K562 (cell line): ENCODE data around the gene CHN2. TPM values are rescaled to one million over a fixed set of nuclear protein-coding genes. Genes with fewer than 3 reads are reported as not detected.

ENCODE experiments used
- ATAC-seq: fragments of 200-7000 bp; cut with Tn5 transposase; 3 replicates; pipeline ENCODE4 v1.9.1; 2020; ENCODE audit warnings: moderate library complexity
- BruUV-seq: library from RNA; stranded (reverse); fragments of 400-500 nt; replicated peaks from 2 replicates; lab custom pipeline; 2021; lab: Mats Ljungman, UMichigan
- CTCF ChIA-PET: fragments of 300-600 bp; formaldehyde crosslinking; extraction: SDS; loops from one replicate; lab custom pipeline; 2021; ENCODE audit warnings: low intra/inter-chr PET ratio; lab: Yijun Ruan, JAX
- POLR2A ChIA-PET: fragments of 300-600, 350-650 bp; sonication (Branson Sonifier 250); formaldehyde crosslinking; extraction: SDS; loops from one replicate; lab custom pipeline; 2021; ENCODE audit warnings: antibody characterized with exemption, inconsistent platforms; lab: Yijun Ruan, JAX
- DNase-seq, 4 experiments: peaks; one replicate each; pipeline versions ENCODE4 v3.0.0 to v3.0.0-alpha.2; 2011 to 2018; ENCODE audit warnings: low spot score in 3 of 4, mixed read lengths in 3 of 4; ENCODE audit errors: extremely low read depth in 1 of 4
- FAIRE-seq: peaks from 2 replicates; lab custom pipeline; 2011; peaks lifted over from hg19 to GRCh38; lab: Jason Lieb, UNC
- H2AFZ ChIP-seq: 2 replicates; pipeline ENCODE4 v1.6.0; 2011; ENCODE audit warnings: low read depth, low read length, control low read depth, inconsistent platforms
- H3K27ac ChIP-seq: fragments of 200-600 bp; 3 replicates; pipeline ENCODE4 v1.8.0; 2011; ENCODE audit warnings: low read depth, mild to moderate bottlenecking, control low read depth, inconsistent platforms, low read length, moderate library complexity, mixed read lengths; ENCODE audit errors: extremely low read depth
- H3K27me3 ChIP-seq, 2 experiments: fragments of 300-600 bp in 1 of 2; 2 replicates in 1 of 2; 3 replicates in 1 of 2; pipeline versions ENCODE4 v1.6.0 to v1.8.0; 2011; ENCODE audit warnings: inconsistent platforms in 2 of 2, low read length in 2 of 2, mild to moderate bottlenecking in 1 of 2, mixed read lengths in 1 of 2, moderate library complexity in 1 of 2; ENCODE audit not compliant: control insufficient read depth in 2 of 2, insufficient read depth in 2 of 2
- H3K36me3 ChIP-seq: fragments of 300-600 bp; 3 replicates; pipeline ENCODE4 v1.8.0; 2011; ENCODE audit warnings: mild to moderate bottlenecking, low read length, inconsistent platforms; ENCODE audit not compliant: control insufficient read depth, insufficient read depth
- H3K4me1 ChIP-seq, 2 experiments: fragments of 200-600 bp in 1 of 2; replicated peaks in 1 of 2; 2 replicates in 1 of 2; 3 replicates in 1 of 2; pipeline versions ENCODE4 v1.5.1 to v1.8.0; 2011; ENCODE audit warnings: inconsistent platforms in 2 of 2, low read length in 2 of 2, mild to moderate bottlenecking in 1 of 2, mixed read lengths in 1 of 2, moderate library complexity in 1 of 2; ENCODE audit not compliant: control insufficient read depth in 2 of 2, insufficient read depth in 2 of 2
- H3K4me2 ChIP-seq: 2 replicates; pipeline ENCODE4 v1.6.1; 2011; ENCODE audit warnings: low read length, control low read depth, inconsistent platforms, mixed read lengths; ENCODE audit not compliant: insufficient read depth
- H3K4me3 ChIP-seq: fragments of 200-600 bp; sonication (generic), shearing (Covaris generic); 2 replicates; pipeline ENCODE4 v1.5.1; 2016; ENCODE audit warnings: control low read depth, inconsistent platforms
- H3K79me2 ChIP-seq: fragments of 200-600 bp; 3 replicates; pipeline ENCODE4 v1.8.0; 2011; ENCODE audit warnings: low read length, inconsistent platforms; ENCODE audit not compliant: control insufficient read depth, insufficient read depth
- H3K9ac ChIP-seq, 2 experiments: 2 replicates each; pipeline versions ENCODE4 v1.6.0 to v1.6.1; 2011; ENCODE audit warnings: low read depth in 2 of 2, low read length in 2 of 2, control low read depth in 1 of 2, inconsistent platforms in 1 of 2, mild to moderate bottlenecking in 1 of 2, mixed read lengths in 1 of 2; ENCODE audit not compliant: insufficient read depth in 1 of 2
- H3K9me1 ChIP-seq: one replicate; pipeline ENCODE4 v1.6.0; 2011; ENCODE audit warnings: inconsistent platforms, mild to moderate bottlenecking, low read length, moderate library complexity; ENCODE audit not compliant: control insufficient read depth, insufficient read depth
- H3K9me3 ChIP-seq: replicated peaks from 2 replicates; pipeline ENCODE4 v1.5.1; 2011; ENCODE audit warnings: low read depth, low read length, inconsistent platforms; ENCODE audit not compliant: control insufficient read depth, insufficient read depth
- H4K20me1 ChIP-seq: replicated peaks from 2 replicates; pipeline ENCODE4 v1.6.1; 2011; ENCODE audit warnings: low read length, inconsistent platforms, mixed read lengths; ENCODE audit not compliant: control insufficient read depth, insufficient read depth
- BRD9 ChIP-seq: fragments of 450-650 bp; IDR thresholded peaks from 2 replicates; pipeline ENCODE4 v1.6.1; 2018; ENCODE audit warnings: low read depth; ENCODE audit not compliant: partially characterized antibody
- CREB1 ChIP-seq, 2 experiments: sonication (generic) in 1 of 2; formaldehyde crosslinking in 1 of 2; IDR thresholded peaks; 2 replicates each; pipeline versions ENCODE4 v1.6.1 to v1.8.0; 2012 to 2022; ENCODE audit warnings: inconsistent platforms in 1 of 2, mild to moderate bottlenecking in 1 of 2, missing genetic modification reagents in 1 of 2, moderate library complexity in 1 of 2
- HDAC1 ChIP-seq, 2 experiments: fragments of 450-650 bp; IDR thresholded peaks; 2 replicates each; pipeline ENCODE4 v1.6.1; 2016 to 2017; ENCODE audit warnings: inconsistent platforms in 1 of 2, mild to moderate bottlenecking in 1 of 2, moderate library complexity in 1 of 2
- HOXB6 ChIP-seq: fragments of 250-450 bp; sonication (Bioruptor Pico); IDR thresholded peaks from 2 replicates; pipeline ENCODE4 v1.5.1; 2022; ENCODE audit warnings: mild to moderate bottlenecking, borderline replicate concordance
- PCBP2 ChIP-seq: fragments of 200-400 bp; formaldehyde crosslinking; IDR thresholded peaks from 2 replicates; pipeline ENCODE4 v1.6.1; 2018; ENCODE audit warnings: low read length, low read depth, mild to moderate bottlenecking, moderate library complexity; ENCODE audit not compliant: poor library complexity, severe bottlenecking
- STAT5A ChIP-seq: IDR thresholded peaks from 2 replicates; pipeline ENCODE4 v1.6.1; 2012; ENCODE audit warnings: low read length, inconsistent platforms, borderline replicate concordance
- TCFL5 ChIP-seq: fragments of 250-450 bp; sonication (Bioruptor Pico); conservative IDR thresholded peaks from 2 replicates; pipeline ENCODE4 v1.6.1; 2021; ENCODE audit warnings: mild to moderate bottlenecking, moderate library complexity, matching md5 sums
- ZFP1 ChIP-seq: fragments of 450-650 bp; formaldehyde crosslinking; IDR thresholded peaks from 2 replicates; pipeline ENCODE4 v1.4.0; 2020; ENCODE audit warnings: mild to moderate bottlenecking, mixed read lengths
- ZNF408 ChIP-seq: fragments of 250-450 bp; sonication (Bioruptor Pico); IDR thresholded peaks from 2 replicates; pipeline ENCODE4 v1.4.0; 2020; ENCODE audit warnings: low read depth, mild to moderate bottlenecking, moderate library complexity
- ZNF507 ChIP-seq: conservative IDR thresholded peaks from 2 replicates; pipeline ENCODE4 v1.6.1; 2017; ENCODE audit warnings: missing genetic modification characterization, missing compliant biosample characterization
- ZNF551 ChIP-seq: fragments of 250-450 bp; sonication (Bioruptor Pico); IDR thresholded peaks from 2 replicates; pipeline ENCODE4 v1.5.0; 2021; ENCODE audit warnings: mild to moderate bottlenecking, moderate library complexity
- ZSCAN32 ChIP-seq: fragments of 450-650 bp; formaldehyde crosslinking; IDR thresholded peaks from 2 replicates; pipeline ENCODE4 v1.4.0; 2020; ENCODE audit warnings: mild to moderate bottlenecking, moderate library complexity
- WGBS: fragments of 100-300 bp; shearing (Covaris generic); methylation state at CpG from one replicate; pipeline ENCODE4 v1.1.6; 2016; ENCODE audit warnings: low coverage, mixed read lengths; ENCODE audit not compliant: insufficient coverage; ENCODE audit errors: missing lambda C conversion rate; 5-methylcytosine and 5-hydroxymethylcytosine counted together
- in situ Hi-C: fragments of 300-500 bp; cut with MboI; formaldehyde crosslinking; loops from 4 replicates; pipeline ENCODE4 v1.15.0; 2018; ENCODE audit warnings: inconsistent platforms, mixed read lengths
- intact Hi-C: fragments of 100-400 bp; cut with micrococcal nuclease; formaldehyde crosslinking; loops from 2 replicates; pipeline ENCODE4 v1.14.2; 2022
- polyA plus RNA-seq, 8 experiments: library from polyadenylated mRNA; depleted of rRNA in 4 of 8; stranded (reverse) in 5 of 8; unstranded in 3 of 8; fragments of >200 nt; fragmentation: Nextera tagmentation in 2 of 8; fragmentation: Illumina TruSeq in 1 of 8; extraction: Ambion mirVana in 2 of 8; extraction: Trizol in 1 of 8; gene quantifications; 2 replicates each; pipeline versions ENCODE4 v1.2.1 to v1.2.3, GENCODE V29; 2011 to 2014; ENCODE audit warnings: inconsistent platforms in 1 of 8, missing spikeins in 1 of 8
- total RNA-seq, 7 experiments: library from RNA; depleted of rRNA in 6 of 7; stranded (reverse); fragments of >200 nt in 6 of 7; fragmentation: Illumina TruSeq in 2 of 7; extraction: Trizol in 2 of 7; gene quantifications; 2 replicates each; pipeline versions ENCODE4 v1.2.1 to v1.2.3, GENCODE V29; 2011 to 2021; ENCODE audit warnings: low replicate concordance in 1 of 7
- TF ChIP-seq, protein P1 (sequence below): fragments of 450-650 bp; formaldehyde crosslinking; IDR thresholded peaks from 2 replicates; pipeline ENCODE4 v1.4.0; 2022; ENCODE audit warnings: mild to moderate bottlenecking, moderate library complexity
- TF ChIP-seq, protein P2 (sequence below), 2 experiments: fragments of 450-650 bp in 1 of 2; IDR thresholded peaks; 2 replicates each; pipeline ENCODE4 v1.6.1; 2011 to 2017; ENCODE audit warnings: low read depth in 2 of 2, antibody characterized with exemption in 1 of 2, borderline replicate concordance in 1 of 2, low read length in 1 of 2, mild to moderate bottlenecking in 1 of 2, mixed read lengths in 1 of 2; ENCODE audit not compliant: control insufficient read depth in 1 of 2
- TF ChIP-seq, protein P3 (sequence below): fragments of 250-450 bp; sonication (Bioruptor Pico); IDR thresholded peaks from 2 replicates; pipeline ENCODE4 v1.6.1; 2021; ENCODE audit warnings: mild to moderate bottlenecking

The CHN2 gene
- total and polyA plus RNA-seq, 9 of the 15 experiments (the other 6 are each of a cell fraction or from before 2014, with no cell fraction given): 0.12 to 2.1 (median 0.31) TPM; not detected in 1

DNA sequence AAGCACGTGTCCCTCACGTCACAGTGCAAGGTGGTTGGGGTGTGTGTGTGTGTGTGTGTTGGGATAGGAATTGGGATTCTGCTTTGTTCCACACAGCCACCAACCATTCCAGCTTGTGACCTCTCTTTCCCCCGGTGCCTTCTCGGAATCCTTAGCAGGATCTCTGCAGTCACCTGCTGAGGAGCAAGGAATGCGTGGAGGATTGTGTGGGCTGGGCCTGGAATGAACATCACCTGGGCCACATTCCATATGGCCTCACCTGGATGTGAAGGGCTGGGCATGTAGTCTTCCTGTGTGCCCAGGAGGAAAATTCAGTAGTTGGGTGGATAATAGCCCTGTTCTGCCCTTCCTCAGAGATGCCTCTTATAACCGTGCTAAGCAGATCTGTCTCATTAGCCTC lies 113.8 kb downstream of the CHN2 start:
- Histone ChIP-seq H4K20me1 (no peaks in the 10 kb centered on the region), H3K79me2 (no peaks in the 10 kb centered on the region), H3K27me3 (peaks cover 2 to 4% of the 10 kb centered on the region in 2 experiments; a peak in 2 of 5 replicates), H3K4me3 (no peak overlapping the region), H3K9ac (no peak overlapping the region), H3K4me2 (no peak overlapping the region), H3K27ac (no peak overlapping the region), H3K9me1 (no peaks in the 10 kb centered on the region), H3K4me1 (no peaks in the 10 kb centered on the region), H3K36me3 (no peaks in the 10 kb centered on the region), H2AFZ (no peak overlapping the region), H3K9me3 (no peaks in the 10 kb centered on the region)
- intact Hi-C loops: no loop called here
- CTCF ChIA-PET: no interaction called here
- TF ChIP-seq STAT5A (no peak), PCBP2 (no peak), ZNF551 (CRISPR knock-in tag) (no peak), CREB1 (IDR thresholded peaks at IDR 0.05) (no peak), CREB1 (CRISPR knock-in tag; IDR thresholded peaks at IDR 0.05) (no peak), ZSCAN32 (CRISPR knock-in tag) (no peak), BRD9 (no peak), ZNF507 (tag) (no peak), HDAC1 (IDR thresholded peaks at IDR 0.05) (no peak), ZFP1 (CRISPR knock-in tag) (no peak), HOXB6 (no peak), ZNF408 (CRISPR knock-in tag) (no peak), TCFL5 (no peak)
- TF ChIP-seq, protein P1, sequence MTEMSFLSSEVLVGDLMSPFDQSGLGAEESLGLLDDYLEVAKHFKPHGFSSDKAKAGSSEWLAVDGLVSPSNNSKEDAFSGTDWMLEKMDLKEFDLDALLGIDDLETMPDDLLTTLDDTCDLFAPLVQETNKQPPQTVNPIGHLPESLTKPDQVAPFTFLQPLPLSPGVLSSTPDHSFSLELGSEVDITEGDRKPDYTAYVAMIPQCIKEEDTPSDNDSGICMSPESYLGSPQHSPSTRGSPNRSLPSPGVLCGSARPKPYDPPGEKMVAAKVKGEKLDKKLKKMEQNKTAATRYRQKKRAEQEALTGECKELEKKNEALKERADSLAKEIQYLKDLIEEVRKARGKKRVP: no peak
- TF ChIP-seq, protein P2, sequence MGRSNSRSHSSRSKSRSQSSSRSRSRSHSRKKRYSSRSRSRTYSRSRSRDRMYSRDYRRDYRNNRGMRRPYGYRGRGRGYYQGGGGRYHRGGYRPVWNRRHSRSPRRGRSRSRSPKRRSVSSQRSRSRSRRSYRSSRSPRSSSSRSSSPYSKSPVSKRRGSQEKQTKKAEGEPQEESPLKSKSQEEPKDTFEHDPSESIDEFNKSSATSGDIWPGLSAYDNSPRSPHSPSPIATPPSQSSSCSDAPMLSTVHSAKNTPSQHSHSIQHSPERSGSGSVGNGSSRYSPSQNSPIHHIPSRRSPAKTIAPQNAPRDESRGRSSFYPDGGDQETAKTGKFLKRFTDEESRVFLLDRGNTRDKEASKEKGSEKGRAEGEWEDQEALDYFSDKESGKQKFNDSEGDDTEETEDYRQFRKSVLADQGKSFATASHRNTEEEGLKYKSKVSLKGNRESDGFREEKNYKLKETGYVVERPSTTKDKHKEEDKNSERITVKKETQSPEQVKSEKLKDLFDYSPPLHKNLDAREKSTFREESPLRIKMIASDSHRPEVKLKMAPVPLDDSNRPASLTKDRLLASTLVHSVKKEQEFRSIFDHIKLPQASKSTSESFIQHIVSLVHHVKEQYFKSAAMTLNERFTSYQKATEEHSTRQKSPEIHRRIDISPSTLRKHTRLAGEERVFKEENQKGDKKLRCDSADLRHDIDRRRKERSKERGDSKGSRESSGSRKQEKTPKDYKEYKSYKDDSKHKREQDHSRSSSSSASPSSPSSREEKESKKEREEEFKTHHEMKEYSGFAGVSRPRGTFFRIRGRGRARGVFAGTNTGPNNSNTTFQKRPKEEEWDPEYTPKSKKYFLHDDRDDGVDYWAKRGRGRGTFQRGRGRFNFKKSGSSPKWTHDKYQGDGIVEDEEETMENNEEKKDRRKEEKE (IDR thresholded peaks at IDR 0.05; ENCODE audit: borderline replicate concordance in 1 of 2, control insufficient read depth in 1 of 2, low read depth in 2 of 2, low read length in 1 of 2): no peak
- TF ChIP-seq, protein P3, sequence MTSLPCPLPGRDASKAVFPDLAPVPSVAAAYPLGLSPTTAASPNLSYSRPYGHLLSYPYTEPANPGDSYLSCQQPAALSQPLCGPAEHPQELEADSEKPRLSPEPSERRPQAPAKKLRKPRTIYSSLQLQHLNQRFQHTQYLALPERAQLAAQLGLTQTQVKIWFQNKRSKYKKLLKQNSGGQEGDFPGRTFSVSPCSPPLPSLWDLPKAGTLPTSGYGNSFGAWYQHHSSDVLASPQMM: no peak
- no peak for FAIRE-seq
- DNase-seq: no peak
- in situ Hi-C loops: no loop called here
- no TSS peak for BruUV-seq
- ATAC-seq: no peak
- POLR2A ChIA-PET: no interaction called here
- 4% methylated on average over 6 of the region's 6 CpGs for WGBS
